ENCODE data around the gene TNPO2. TPM values are rescaled to one million over a fixed set of nuclear protein-coding genes. Genes with fewer than 3 reads are reported as not detected.

TNPO2 gene
- total RNA-seq, 4 donors from 2014 or later, result 56.1 to 120 (median 77.6) TPM

GRCh38 chr19:12669270-12670158 lies 54.2 kb downstream of the TNPO2 start:
- Histone ChIP-seq H3K27me3 (no peaks in the 10 kb centered on the region), H3K27ac (peak overlapping the region; percentile 91 to 99 (median 96)), H3K4me1 (peaks cover 0 to 54% (median 33%) of the 10 kb centered on the region in 4 donors), H3K4me3 (peak overlapping the region; percentile 69 to 83 (median 74)), H3K36me3 (peaks cover 2 to 41% (median 3%) of the 10 kb centered on the region in 3 donors), H3K9me3 (no peaks in the 10 kb centered on the region)
- 0 to 1% methylated on average over 55 to 57 of the region's 64 CpGs for WGBS, 2 donors
- TF ChIP-seq, protein P1, sequence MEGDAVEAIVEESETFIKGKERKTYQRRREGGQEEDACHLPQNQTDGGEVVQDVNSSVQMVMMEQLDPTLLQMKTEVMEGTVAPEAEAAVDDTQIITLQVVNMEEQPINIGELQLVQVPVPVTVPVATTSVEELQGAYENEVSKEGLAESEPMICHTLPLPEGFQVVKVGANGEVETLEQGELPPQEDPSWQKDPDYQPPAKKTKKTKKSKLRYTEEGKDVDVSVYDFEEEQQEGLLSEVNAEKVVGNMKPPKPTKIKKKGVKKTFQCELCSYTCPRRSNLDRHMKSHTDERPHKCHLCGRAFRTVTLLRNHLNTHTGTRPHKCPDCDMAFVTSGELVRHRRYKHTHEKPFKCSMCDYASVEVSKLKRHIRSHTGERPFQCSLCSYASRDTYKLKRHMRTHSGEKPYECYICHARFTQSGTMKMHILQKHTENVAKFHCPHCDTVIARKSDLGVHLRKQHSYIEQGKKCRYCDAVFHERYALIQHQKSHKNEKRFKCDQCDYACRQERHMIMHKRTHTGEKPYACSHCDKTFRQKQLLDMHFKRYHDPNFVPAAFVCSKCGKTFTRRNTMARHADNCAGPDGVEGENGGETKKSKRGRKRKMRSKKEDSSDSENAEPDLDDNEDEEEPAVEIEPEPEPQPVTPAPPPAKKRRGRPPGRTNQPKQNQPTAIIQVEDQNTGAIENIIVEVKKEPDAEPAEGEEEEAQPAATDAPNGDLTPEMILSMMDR (IDR thresholded peaks at IDR 0.05), result peak in 1 of 5 experiments; percentile 19
- TF ChIP-seq POLR2A (IDR thresholded peaks at IDR 0.05) (peak in 1 of 2 donors; percentile 50), EP300 (IDR thresholded peaks at IDR 0.05) (peak; percentile 85)
- DNase-seq (ENCODE audit: low spot score in 2 of 2), result peak; percentile 48 to 78

DNA sequence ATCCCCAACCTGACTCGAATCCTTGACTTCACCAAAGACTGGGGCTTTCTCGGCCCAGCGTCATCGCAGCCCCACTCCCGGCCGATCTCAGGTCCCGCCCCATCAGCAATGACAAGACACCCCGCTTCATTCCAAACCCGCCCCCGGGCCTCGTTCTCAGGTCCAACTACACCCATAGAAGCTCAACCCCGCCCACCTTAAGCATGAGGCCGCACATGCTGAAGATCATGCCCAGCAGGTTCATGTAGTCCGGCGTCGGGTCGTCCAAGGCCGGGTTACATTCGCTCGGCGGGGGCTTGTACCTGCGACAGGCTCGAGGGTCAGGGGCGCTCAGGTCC lies 54.8 kb downstream of the TNPO2 start:
- peaks cover 0 to 58% (median 33%) of the 10 kb centered on the region in 4 donors for H3K4me1 ChIP-seq
- H3K36me3 ChIP-seq, result peaks cover 0 to 41% (median 0%) of the 10 kb centered on the region in 3 donors
- peak overlapping the region; percentile 69 to 83 (median 74) for H3K4me3 ChIP-seq
- peak; percentile 35 to 70 for DNase-seq (ENCODE audit: low spot score in 2 of 2)
- H3K9me3 ChIP-seq, result no peaks in the 10 kb centered on the region
- WGBS, 2 donors, result 0 to 1% methylated on average over 17 to 21 of the region's 24 CpGs
- no peaks in the 10 kb centered on the region for H3K27me3 ChIP-seq
- TF ChIP-seq, protein P1 (IDR thresholded peaks at IDR 0.05), result no peak
- TF ChIP-seq POLR2A (IDR thresholded peaks at IDR 0.05) (no peak), EP300 (IDR thresholded peaks at IDR 0.05) (no peak)
- peak overlapping the region; percentile 91 to 99 (median 96) for H3K27ac ChIP-seq

GRCh38 chr19:12668346-12668745 lies 55.4 kb downstream of the TNPO2 start:
- TF ChIP-seq EP300 (IDR thresholded peaks at IDR 0.05), result no peak
- no peak for TF ChIP-seq POLR2A (IDR thresholded peaks at IDR 0.05)
- TF ChIP-seq, protein P1 (IDR thresholded peaks at IDR 0.05), result no peak
- Histone ChIP-seq H3K36me3 (peaks cover 0 to 41% (median 4%) of the 10 kb centered on the region in 3 donors), H3K27me3 (no peaks in the 10 kb centered on the region), H3K4me3 (peak overlapping the region; percentile 69 to 83 (median 74)), H3K4me1 (peaks cover 0 to 58% (median 33%) of the 10 kb centered on the region in 4 donors), H3K27ac (peak overlapping the region in 3 of 4 donors; percentile 91 to 99 (median 98)), H3K9me3 (no peaks in the 10 kb centered on the region)
- WGBS, 2 donors, result 65 to 75% methylated on average over 8 of the region's 8 CpGs
- DNase-seq (ENCODE audit: low spot score in 2 of 2), result no peak

- peaks cover 0 to 58% (median 33%) of the 10 kb centered on the region in 4 donors for H3K4me1 ChIP-seq
- DNase-seq (ENCODE audit: low spot score in 2 of 2), result no peak
- peak overlapping the region in 1 of 4 donors; percentile 99 for H3K27ac ChIP-seq
- peaks cover 0 to 41% (median 10%) of the 10 kb centered on the region in 3 donors for H3K36me3 ChIP-seq
- no peaks in the 10 kb centered on the region for H3K9me3 ChIP-seq
- WGBS, 2 donors, result 72 to 89% methylated on average over 4 of the region's 4 CpGs
- peak overlapping the region in 1 of 4 donors; percentile 72 for H3K4me3 ChIP-seq
- TF ChIP-seq, protein P1 (IDR thresholded peaks at IDR 0.05), result no peak
- TF ChIP-seq POLR2A (IDR thresholded peaks at IDR 0.05) (no peak), EP300 (IDR thresholded peaks at IDR 0.05) (no peak)
- no peaks in the 10 kb centered on the region for H3K27me3 ChIP-seq
These were observed 55.9 kb downstream of the TNPO2 start for GRCh38 chr19:12667731-12668302.

All from tibial nerve (tissue), 4 donors.